B cell (primary cell): Measurements from ENCODE around the gene SPATA25. TPM values are rescaled to one million over a fixed set of nuclear protein-coding genes. Genes with fewer than 3 reads are reported as not detected.

Source experiments
- ATAC-seq: fragments of 200-7000 bp; cut with Tn5 transposase; one replicate; pipeline ENCODE4 v1.10.0; 2021; ENCODE audit warnings: low read depth, mild to moderate bottlenecking, moderate number of reproducible peaks, moderate library complexity
- CTCF ChIA-PET: fragments of 350-600 bp; sonication (Branson Sonifier 250); formaldehyde crosslinking; loops from one replicate; lab custom pipeline; 2021; ENCODE audit warnings: antibody characterized with exemption, inconsistent platforms; lab: Charles Lee
- POLR2A ChIA-PET: fragments of 350-600 bp; sonication (Branson Sonifier 250); formaldehyde crosslinking; loops from one replicate; lab custom pipeline; 2021; ENCODE audit warnings: antibody characterized with exemption; lab: Charles Lee
- DNase-seq: peaks from one replicate; pipeline ENCODE4 v3.0.0; 2013
- H2AFZ ChIP-seq: 2 replicates; pipeline ENCODE4 v1.6.1; 2012; ENCODE audit warnings: mild to moderate bottlenecking, low read depth, low read length; ENCODE audit not compliant: insufficient read depth, poor library complexity, severe bottlenecking
- H3K27ac ChIP-seq, 2 donors: 1 replicate in 1 of 2; 2 replicates in 1 of 2; pipeline ENCODE4 v1.5.1; 2012 to 2013; ENCODE audit warnings: low read length in 2 of 2, mild to moderate bottlenecking in 2 of 2, moderate library complexity in 1 of 2
- H3K27me3 ChIP-seq, 4 experiments: fragments of 200-600 bp in 1 of 4; sonication (generic) in 1 of 4; replicated peaks in 1 of 4; 1 replicate in 2 of 4; 2 replicates in 2 of 4; pipeline versions ENCODE4 v1.6.1 to v1.7.0; 2013 to 2016; ENCODE audit warnings: low read length in 3 of 4, mild to moderate bottlenecking in 2 of 4, mixed read lengths in 1 of 4, moderate library complexity in 1 of 4; ENCODE audit not compliant: insufficient read depth in 4 of 4, control insufficient read depth in 3 of 4; ENCODE audit errors: control extremely low read depth in 1 of 4
- H3K36me3 ChIP-seq, 2 experiments: replicated peaks in 1 of 2; 1 replicate in 1 of 2; 2 replicates in 1 of 2; pipeline versions ENCODE4 v1.6.1 to v1.7.1; 2013; ENCODE audit warnings: low read length in 1 of 2; ENCODE audit not compliant: insufficient read depth in 2 of 2, control insufficient read depth in 1 of 2; ENCODE audit errors: control extremely low read depth in 1 of 2, extremely low read depth in 1 of 2
- H3K4me1 ChIP-seq, 2 donors: fragments of 200-600 bp in 1 of 2; sonication (generic) in 1 of 2; 1 replicate in 1 of 2; 2 replicates in 1 of 2; pipeline versions ENCODE4 v1.5.1 to v1.6.1; 2013 to 2017; ENCODE audit warnings: low read length in 2 of 2; ENCODE audit not compliant: control insufficient read depth in 2 of 2, insufficient read depth in 2 of 2
- H3K4me2 ChIP-seq: replicated peaks from 2 replicates; pipeline ENCODE3; 2012; ENCODE audit warnings: mild to moderate bottlenecking, low read depth, low read length; ENCODE audit not compliant: poor library complexity, severe bottlenecking
- H3K4me3 ChIP-seq, 5 experiments: fragments of 200-600 bp in 1 of 5; sonication (generic) in 1 of 5; 1 replicate in 3 of 5; 2 replicates in 2 of 5; pipeline versions ENCODE4 v1.5.1 to v1.7.0; 2011 to 2016; ENCODE audit warnings: low read length in 4 of 5, mild to moderate bottlenecking in 4 of 5, low read depth in 2 of 5, control low read depth in 1 of 5, moderate library complexity in 1 of 5; ENCODE audit not compliant: insufficient read depth in 1 of 5; ENCODE audit errors: control extremely low read depth in 1 of 5, extremely low read depth in 1 of 5
- H3K79me2 ChIP-seq: fragments of 200-600 bp; sonication (generic); one replicate; pipeline ENCODE4 v1.6.0; 2016; ENCODE audit warnings: low read length; ENCODE audit not compliant: control insufficient read depth, insufficient read depth
- H3K9ac ChIP-seq: fragments of 200-600 bp; sonication (generic); 2 replicates; pipeline ENCODE4 v1.6.1; 2017; ENCODE audit warnings: mild to moderate bottlenecking, low read length, moderate library complexity
- H3K9me3 ChIP-seq, 3 donors: one replicate each; pipeline versions ENCODE4 v1.6.1 to v1.7.1; 2013; ENCODE audit warnings: low read length in 2 of 3; ENCODE audit not compliant: control insufficient read depth in 2 of 3, insufficient read depth in 1 of 3; ENCODE audit errors: control extremely low read depth in 1 of 3
- H4K20me1 ChIP-seq: 2 replicates; pipeline ENCODE4 v1.6.0; 2012; ENCODE audit warnings: mild to moderate bottlenecking, low read length; ENCODE audit not compliant: insufficient read depth, control insufficient read depth, poor library complexity, severe bottlenecking
- H3K27ac Mint-ChIP-seq: one replicate; pipeline ENCODE4 v1.8.0; 2021; ENCODE audit warnings: mixed read lengths
- H3K27me3 Mint-ChIP-seq: one replicate; pipeline ENCODE4 v1.8.0; 2021; ENCODE audit warnings: mixed read lengths
- H3K4me1 Mint-ChIP-seq: one replicate; pipeline ENCODE4 v1.8.0; 2021; ENCODE audit warnings: mixed read lengths
- H3K4me3 Mint-ChIP-seq: one replicate; pipeline ENCODE4 v1.8.0; 2021; ENCODE audit warnings: mixed read lengths
- H3K9me3 Mint-ChIP-seq: one replicate; pipeline ENCODE4 v1.8.0; 2022; ENCODE audit warnings: mixed read lengths; ENCODE audit not compliant: insufficient read depth
- EZH2 ChIP-seq: IDR thresholded peaks from 2 replicates; pipeline ENCODE4 v1.6.1; 2012; ENCODE audit warnings: borderline replicate concordance, low read depth, mild to moderate bottlenecking, moderate library complexity, low read length; ENCODE audit not compliant: insufficient read depth, poor library complexity, severe bottlenecking
- WGBS: methylation state at CpG from one replicate; pipeline ENCODE4 v1.1.5; 2013; ENCODE audit warnings: missing lambda C conversion rate; ENCODE audit not compliant: insufficient coverage; 5-methylcytosine and 5-hydroxymethylcytosine counted together
- intact Hi-C: fragments of 100-400 bp; cut with micrococcal nuclease; formaldehyde crosslinking; loops from one replicate; pipeline ENCODE4 v1.10.0; 2022
- polyA plus RNA-seq: library from polyadenylated mRNA; depleted of rRNA; stranded (reverse); fragments of >200 nt; gene quantifications from 2 replicates; pipeline ENCODE4 v1.2.3, GENCODE V29; 2012
- total RNA-seq, 2 donors: library from RNA; stranded (reverse); fragments of 120-200 nt in 1 of 2; gene quantifications; 1 replicate in 1 of 2; 2 replicates in 1 of 2; pipeline versions ENCODE4 v1.2.3 to v1.2.4, GENCODE V29; 2013 to 2022
- TF ChIP-seq, protein P1 (sequence below): fragments of 200-600 bp; IDR thresholded peaks from one replicate; pipeline ENCODE4 v1.8.0; 2022; ENCODE audit warnings: antibody characterized with exemption, mild to moderate bottlenecking

SPATA25 gene
- total and polyA plus RNA-seq, 2 donors (not counting 1 experiment from before 2014, with no cell fraction given): 2.5 to 2.9 TPM

DNA sequence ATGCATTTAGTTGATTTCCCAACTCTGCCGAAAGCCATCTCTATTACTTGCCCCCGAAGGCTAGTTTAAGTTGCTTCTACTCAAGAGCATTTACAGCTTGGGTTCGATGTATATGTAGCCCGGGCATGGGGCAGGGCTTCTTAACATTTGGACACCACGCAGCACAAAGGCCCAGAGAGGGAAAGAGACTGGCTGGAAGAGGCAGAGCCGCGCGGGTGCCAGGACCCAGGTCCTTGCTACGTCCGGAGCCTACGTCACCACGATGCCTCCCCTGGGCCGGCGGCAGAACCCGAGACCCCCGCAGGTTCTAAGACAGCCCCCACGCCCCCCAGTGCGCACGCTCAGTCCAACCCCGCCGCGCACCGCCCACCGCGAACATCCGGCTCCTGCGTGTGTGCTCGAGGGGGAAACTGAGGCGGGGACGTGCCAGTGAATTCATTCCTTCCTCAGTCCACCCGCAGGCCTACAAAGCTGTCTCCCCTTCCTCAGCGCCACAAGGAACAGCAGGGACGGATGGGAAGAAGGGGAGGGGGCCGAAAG is 46.7 kb upstream of the SPATA25 start:
- DNase-seq: no peak
- under 1% methylated on average over 33 of the region's 34 CpGs for WGBS

More for the DNA sequence above, 46.7 kb upstream of the SPATA25 start:
- peak; percentile 11 for ATAC-seq
- CTCF ChIA-PET: interaction anchor here (0.7 to 4.9 kb wide), 8 partner anchors 29 to 431 kb away, joined by 3 to 44 read pairs (median 4); partner anchors contain the start of genes CTSA, NEURL2, ZNF335 and ZSWIM1
- H3K27me3 Mint-ChIP-seq: no peaks in the 10 kb centered on the region
- Histone ChIP-seq H4K20me1 (peaks cover 23% of the 10 kb centered on the region), H3K4me2 (peak overlapping the region; percentile 85), H3K4me3 (peak overlapping the region; percentile 84 to 100 (median 92)), H3K27ac (peak overlapping the region; percentile 99), H3K4me1 (peaks cover 12 to 19% of the 10 kb centered on the region in 2 donors), H3K9ac (peak overlapping the region; percentile 99), H3K27me3 (no peaks in the 10 kb centered on the region), H3K9me3 (no peaks in the 10 kb centered on the region), H3K36me3 (peaks cover 0 to 23% of the 10 kb centered on the region in 2 experiments), H3K79me2 (peaks cover 44% of the 10 kb centered on the region), H2AFZ (peak overlapping the region; percentile 81)
- H3K27ac Mint-ChIP-seq: peak overlapping the region; percentile 96
- no peaks in the 10 kb centered on the region for H3K9me3 Mint-ChIP-seq
- H3K4me3 Mint-ChIP-seq: peak overlapping the region; percentile 96
- TF ChIP-seq, protein P1, sequence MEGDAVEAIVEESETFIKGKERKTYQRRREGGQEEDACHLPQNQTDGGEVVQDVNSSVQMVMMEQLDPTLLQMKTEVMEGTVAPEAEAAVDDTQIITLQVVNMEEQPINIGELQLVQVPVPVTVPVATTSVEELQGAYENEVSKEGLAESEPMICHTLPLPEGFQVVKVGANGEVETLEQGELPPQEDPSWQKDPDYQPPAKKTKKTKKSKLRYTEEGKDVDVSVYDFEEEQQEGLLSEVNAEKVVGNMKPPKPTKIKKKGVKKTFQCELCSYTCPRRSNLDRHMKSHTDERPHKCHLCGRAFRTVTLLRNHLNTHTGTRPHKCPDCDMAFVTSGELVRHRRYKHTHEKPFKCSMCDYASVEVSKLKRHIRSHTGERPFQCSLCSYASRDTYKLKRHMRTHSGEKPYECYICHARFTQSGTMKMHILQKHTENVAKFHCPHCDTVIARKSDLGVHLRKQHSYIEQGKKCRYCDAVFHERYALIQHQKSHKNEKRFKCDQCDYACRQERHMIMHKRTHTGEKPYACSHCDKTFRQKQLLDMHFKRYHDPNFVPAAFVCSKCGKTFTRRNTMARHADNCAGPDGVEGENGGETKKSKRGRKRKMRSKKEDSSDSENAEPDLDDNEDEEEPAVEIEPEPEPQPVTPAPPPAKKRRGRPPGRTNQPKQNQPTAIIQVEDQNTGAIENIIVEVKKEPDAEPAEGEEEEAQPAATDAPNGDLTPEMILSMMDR: no peak
- no peak for TF ChIP-seq EZH2
- POLR2A ChIA-PET: interaction anchor here (0.6 to 3.7 kb wide), 12 partner anchors 11 to 110 kb away, joined by 3 to 62 read pairs (median 8); partner anchors contain the start of genes CTSA, NEURL2, PLTP and ZNF335
- H3K4me1 Mint-ChIP-seq: peaks cover 28% of the 10 kb centered on the region
- intact Hi-C loops: loop anchor here (1.0 to 2.0 kb wide), 2 partner anchors 23 to 155 kb away; partner anchors contain the start of gene NCOA5
